Karpas-422 (cell line): ENCODE measurements around the gene ITGA11. TPM values are rescaled to one million over a fixed set of nuclear protein-coding genes. Genes with fewer than 3 reads are reported as not detected.

Source experiments
- DNase-seq: peaks from one replicate; pipeline ENCODE4 v3.0.0-alpha.2; 2015
- H2AFZ ChIP-seq: fragments of 200-600 bp; sonication (generic); 2 replicates; pipeline ENCODE4 v1.6.1; 2014; ENCODE audit warnings: antibody characterized with exemption, low read length, mixed read lengths
- H3K27ac ChIP-seq: fragments of 200-600 bp; sonication (generic); 2 replicates; pipeline ENCODE4 v1.5.1; 2014; ENCODE audit warnings: mild to moderate bottlenecking, low read length, moderate library complexity
- H3K27me3 ChIP-seq: fragments of 200-600 bp; sonication (generic); 2 replicates; pipeline ENCODE4 v1.6.1; 2014; ENCODE audit warnings: low read length, mixed read lengths
- H3K36me3 ChIP-seq: fragments of 200-600 bp; sonication (generic); 2 replicates; pipeline ENCODE4 v1.6.1; 2014; ENCODE audit warnings: low read length, mixed read lengths; ENCODE audit not compliant: insufficient read depth
- H3K4me1 ChIP-seq: fragments of 200-600 bp; sonication (generic); 2 replicates; pipeline ENCODE4 v1.6.1; 2014; ENCODE audit warnings: mild to moderate bottlenecking, low read length, mixed read lengths
- H3K4me2 ChIP-seq: fragments of 200-600 bp; sonication (generic); 2 replicates; pipeline ENCODE4 v1.6.1; 2014; ENCODE audit warnings: low read length, low read depth, mild to moderate bottlenecking; ENCODE audit not compliant: poor library complexity, severe bottlenecking
- H3K4me3 ChIP-seq: fragments of 200-600 bp; sonication (generic); 2 replicates; pipeline ENCODE4 v1.5.1; 2014; ENCODE audit warnings: mild to moderate bottlenecking, antibody characterized with exemption, low read length, mixed read lengths
- H3K79me2 ChIP-seq: fragments of 200-600 bp; sonication (generic); 2 replicates; pipeline ENCODE4 v1.6.1; 2014; ENCODE audit warnings: mild to moderate bottlenecking, low read length, mixed read lengths
- H3K9ac ChIP-seq: fragments of 200-600 bp; sonication (generic); 2 replicates; pipeline ENCODE4 v1.6.0; 2014; ENCODE audit warnings: low read length
- H3K9me2 ChIP-seq: fragments of 200-600 bp; sonication (generic), shearing (Covaris generic); replicated peaks from 2 replicates; pipeline ENCODE4 v1.6.0; 2014; ENCODE audit warnings: mild to moderate bottlenecking, low read length, moderate library complexity; ENCODE audit not compliant: insufficient read depth
- H3K9me3 ChIP-seq: fragments of 300-700, 200-600 bp; sonication (generic); 2 replicates; pipeline ENCODE4 v1.6.1; 2014; ENCODE audit warnings: low read length, mixed read lengths
- H4K20me1 ChIP-seq: fragments of 200-600 bp; sonication (generic); 2 replicates; pipeline ENCODE4 v1.6.1; 2014; ENCODE audit warnings: mild to moderate bottlenecking, antibody characterized with exemption, low read length, low read depth; ENCODE audit not compliant: insufficient read depth
- total RNA-seq: library from RNA; depleted of rRNA; stranded (reverse); fragments of >200 nt; shearing (Covaris generic); gene quantifications from 2 replicates; pipeline ENCODE4 v1.2.3, GENCODE V29; 2014; ENCODE audit warnings: low replicate concordance

The ITGA11 gene
- total RNA-seq, 1 experiment from 2014 or later, result not detected

DNA sequence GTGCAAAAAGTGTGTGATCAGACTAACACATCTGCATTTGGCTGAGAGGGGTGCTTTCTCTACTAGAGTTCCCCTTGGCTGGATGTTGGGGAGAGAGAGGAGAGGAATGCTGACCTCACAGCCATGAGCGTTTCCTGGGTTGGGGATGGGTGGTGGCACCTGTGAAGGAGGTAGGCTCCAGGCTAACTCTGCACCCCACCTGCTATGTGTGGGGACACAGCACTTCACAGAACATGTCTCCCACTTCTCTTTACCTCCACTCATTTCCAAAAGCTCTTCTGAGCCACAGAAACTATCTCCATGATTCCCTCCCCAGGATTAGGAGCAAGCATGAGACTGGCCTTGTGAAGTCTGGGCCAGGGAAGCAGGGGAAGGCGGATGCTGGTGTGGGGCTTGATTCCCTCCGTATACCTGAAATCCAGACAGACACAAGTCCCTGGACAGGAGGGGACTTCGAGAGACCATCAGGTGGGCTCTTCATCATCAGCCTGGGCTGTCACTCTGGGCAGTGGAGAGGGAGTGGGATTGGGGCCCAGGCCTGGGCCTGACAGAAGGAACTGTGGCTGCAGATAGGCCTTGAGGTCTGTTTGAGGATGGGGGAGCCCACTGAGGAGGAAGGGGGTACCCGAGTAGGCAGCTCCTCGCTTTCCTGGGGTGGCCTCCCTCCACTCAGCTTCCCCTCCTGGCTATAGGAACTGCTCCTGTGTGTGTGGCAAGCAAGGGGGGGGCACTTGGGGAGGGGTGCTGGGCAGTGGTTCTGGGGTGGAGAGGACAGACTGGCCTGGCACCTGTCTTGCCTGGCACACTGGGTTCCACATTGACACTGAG is 113.7 kb downstream of the ITGA11 start:
- Histone ChIP-seq H3K27ac (no peak overlapping the region), H3K9ac (no peak overlapping the region), H3K9me3 (no peaks in the 10 kb centered on the region), H3K36me3 (no peaks in the 10 kb centered on the region), H3K4me2 (no peak overlapping the region), H4K20me1 (peaks cover 4% of the 10 kb centered on the region; the same call in 1 of the 2 replicates), H3K9me2 (no peaks in the 10 kb centered on the region), H3K79me2 (no peaks in the 10 kb centered on the region), H3K4me1 (no peaks in the 10 kb centered on the region), H3K27me3 (no peaks in the 10 kb centered on the region), H3K4me3 (no peak overlapping the region), H2AFZ (no peak overlapping the region)
- no peak for DNase-seq

GRCh38 chr15:68317281-68318007 is 114.5 kb downstream of the ITGA11 start:
- Histone ChIP-seq H2AFZ (no peak overlapping the region), H4K20me1 (peaks cover 4% of the 10 kb centered on the region; the same call in 1 of the 2 replicates), H3K36me3 (no peaks in the 10 kb centered on the region), H3K9me3 (no peaks in the 10 kb centered on the region), H3K4me3 (no peak overlapping the region), H3K9me2 (no peaks in the 10 kb centered on the region), H3K27me3 (no peaks in the 10 kb centered on the region), H3K27ac (no peak overlapping the region), H3K4me1 (no peaks in the 10 kb centered on the region), H3K4me2 (no peak overlapping the region), H3K79me2 (no peaks in the 10 kb centered on the region), H3K9ac (no peak overlapping the region)
- DNase-seq, result no peak

- no peak overlapping the region for H3K27ac ChIP-seq
- no peaks in the 10 kb centered on the region for H3K79me2 ChIP-seq
- no peaks in the 10 kb centered on the region for H3K9me3 ChIP-seq
- H3K4me1 ChIP-seq, result no peaks in the 10 kb centered on the region
- H3K9ac ChIP-seq, result no peak overlapping the region
- H3K27me3 ChIP-seq, result no peaks in the 10 kb centered on the region
- H2AFZ ChIP-seq, result no peak overlapping the region
- H3K9me2 ChIP-seq, result no peaks in the 10 kb centered on the region
- no peak overlapping the region for H3K4me2 ChIP-seq
- H4K20me1 ChIP-seq, result peaks cover 4% of the 10 kb centered on the region; the same call in 1 of the 2 replicates
- H3K36me3 ChIP-seq, result no peaks in the 10 kb centered on the region
- no peak for DNase-seq
- H3K4me3 ChIP-seq, result no peak overlapping the region
These were observed 115.7 kb downstream of the ITGA11 start for GRCh38 chr15:68316061-68316804.

DNA sequence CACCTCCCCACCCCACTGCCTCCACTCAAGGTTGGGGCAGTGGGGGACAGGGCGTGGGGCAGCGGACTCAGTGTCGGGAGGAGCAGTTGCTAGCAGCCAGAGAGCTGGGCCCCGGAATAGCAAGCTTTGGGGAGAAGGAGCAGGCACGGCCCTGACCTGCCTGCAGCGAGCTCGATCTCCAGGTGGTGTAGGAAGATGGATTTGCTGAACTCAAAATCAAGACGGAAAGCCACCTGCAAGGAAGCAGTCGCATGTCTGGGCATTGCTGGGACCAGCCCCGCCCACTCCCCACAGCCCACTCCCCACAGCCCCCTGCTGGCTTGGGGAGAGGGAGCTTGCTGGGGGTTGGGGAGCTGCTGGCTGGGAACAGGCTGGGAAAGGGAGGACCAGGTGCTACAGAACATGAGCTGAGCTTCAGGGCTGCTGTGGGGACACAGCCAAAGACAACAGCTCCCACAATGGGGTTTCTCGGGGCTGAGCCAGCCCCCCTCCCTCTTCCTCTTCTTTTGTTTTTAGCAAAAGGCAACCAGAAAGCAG is 116.4 kb downstream of the ITGA11 start:
- no peaks in the 10 kb centered on the region for H3K27me3 ChIP-seq
- no peak overlapping the region for H3K4me3 ChIP-seq

DNA sequence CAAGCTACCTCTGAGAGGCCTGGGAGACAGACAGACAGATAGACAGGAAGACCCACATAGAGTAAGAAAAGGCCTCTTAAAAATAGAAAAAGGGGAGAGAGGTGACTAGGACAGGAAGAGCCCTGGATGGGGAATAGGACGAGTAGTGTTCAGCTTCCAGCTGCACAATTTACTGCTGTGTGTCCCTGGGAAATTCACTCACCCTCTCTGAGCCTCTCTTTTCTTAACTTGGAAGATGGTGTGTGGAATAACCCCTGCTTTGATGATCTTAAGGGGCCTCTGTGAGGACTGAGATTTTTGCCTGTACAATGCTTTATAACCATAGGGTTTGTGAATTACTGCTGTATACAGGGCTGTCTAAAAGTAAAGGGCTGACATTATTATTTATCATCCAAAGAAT is 116.9 kb downstream of the ITGA11 start:
- H3K4me1 ChIP-seq, result no peaks in the 10 kb centered on the region
- no peak overlapping the region for H3K4me2 ChIP-seq
- no peak for DNase-seq
- no peaks in the 10 kb centered on the region for H3K36me3 ChIP-seq
- H3K79me2 ChIP-seq, result no peaks in the 10 kb centered on the region
- no peak overlapping the region for H3K4me3 ChIP-seq
- H3K9ac ChIP-seq, result no peak overlapping the region
- no peaks in the 10 kb centered on the region for H3K27me3 ChIP-seq
- no peak overlapping the region for H2AFZ ChIP-seq
- H4K20me1 ChIP-seq, result peaks cover 4% of the 10 kb centered on the region; the same call in 1 of the 2 replicates
- H3K9me3 ChIP-seq, result no peaks in the 10 kb centered on the region
- H3K9me2 ChIP-seq, result no peaks in the 10 kb centered on the region
- no peak overlapping the region for H3K27ac ChIP-seq

More for the DNA sequence above, 116.4 kb downstream of the ITGA11 start:
- no peak overlapping the region for H3K4me2 ChIP-seq
- no peaks in the 10 kb centered on the region for H3K79me2 ChIP-seq
- H4K20me1 ChIP-seq, result peaks cover 4% of the 10 kb centered on the region; the same call in 1 of the 2 replicates
- no peaks in the 10 kb centered on the region for H3K9me3 ChIP-seq
- H3K9me2 ChIP-seq, result no peaks in the 10 kb centered on the region
- no peak overlapping the region for H3K27ac ChIP-seq
- no peaks in the 10 kb centered on the region for H3K36me3 ChIP-seq
- no peak overlapping the region for H3K9ac ChIP-seq
- no peak overlapping the region for H2AFZ ChIP-seq
- no peak for DNase-seq
- no peaks in the 10 kb centered on the region for H3K4me1 ChIP-seq

DNA sequence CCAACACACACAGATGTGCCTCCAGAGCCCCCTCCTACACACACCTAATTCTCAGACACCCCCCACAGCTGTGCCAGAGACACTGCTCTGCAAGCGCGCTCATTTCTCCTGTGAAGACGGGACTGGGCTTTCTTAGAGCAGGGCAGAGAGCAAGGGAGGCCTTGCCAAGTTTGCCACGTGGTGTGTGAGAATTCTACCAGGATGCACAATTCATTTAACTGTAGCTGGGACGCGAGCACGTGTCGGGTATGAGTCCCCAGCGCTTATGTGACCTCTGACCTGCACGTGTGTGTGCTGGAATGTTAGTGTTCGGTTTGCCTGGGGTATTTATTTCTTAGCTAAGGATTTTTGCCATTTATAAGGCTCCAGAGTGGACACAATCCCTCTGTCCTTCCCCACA is 117.4 kb downstream of the ITGA11 start:
- H2AFZ ChIP-seq, result no peak overlapping the region
- H3K4me1 ChIP-seq, result no peaks in the 10 kb centered on the region
- H3K79me2 ChIP-seq, result no peaks in the 10 kb centered on the region
- DNase-seq, result no peak
- H3K4me2 ChIP-seq, result no peak overlapping the region
- H4K20me1 ChIP-seq, result peaks cover 4% of the 10 kb centered on the region; the same call in 1 of the 2 replicates
- H3K27ac ChIP-seq, result no peak overlapping the region
- no peaks in the 10 kb centered on the region for H3K36me3 ChIP-seq
- no peaks in the 10 kb centered on the region for H3K9me2 ChIP-seq
- H3K4me3 ChIP-seq, result no peak overlapping the region
- no peaks in the 10 kb centered on the region for H3K27me3 ChIP-seq
- H3K9ac ChIP-seq, result no peak overlapping the region
- H3K9me3 ChIP-seq, result no peaks in the 10 kb centered on the region

GRCh38 chr15:68313501-68314410 is 118.2 kb downstream of the ITGA11 start:
- no peaks in the 10 kb centered on the region for H3K9me3 ChIP-seq
- H2AFZ ChIP-seq, result no peak overlapping the region
- no peak overlapping the region for H3K27ac ChIP-seq
- no peaks in the 10 kb centered on the region for H3K9me2 ChIP-seq
- H3K79me2 ChIP-seq, result no peaks in the 10 kb centered on the region
- peaks cover 4% of the 10 kb centered on the region; the same call in 1 of the 2 replicates for H4K20me1 ChIP-seq
- no peaks in the 10 kb centered on the region for H3K36me3 ChIP-seq
- no peaks in the 10 kb centered on the region for H3K4me1 ChIP-seq
- H3K4me3 ChIP-seq, result no peak overlapping the region
- no peak for DNase-seq
- no peak overlapping the region for H3K4me2 ChIP-seq
- no peaks in the 10 kb centered on the region for H3K27me3 ChIP-seq
- H3K9ac ChIP-seq, result no peak overlapping the region
